HEK293 (cell line): ENCODE data around the gene MRTFA.

Experiments
- CTCF ChIA-PET: fragments of 350-600 bp; formaldehyde crosslinking; extraction: SDS; loops from one replicate; lab custom pipeline; 2021; ENCODE audit warnings: antibody characterized with exemption; lab: Yijun Ruan, JAX
- POLR2A ChIA-PET: fragments of 300-600 bp; formaldehyde crosslinking; extraction: SDS; loops from one replicate; lab custom pipeline; 2020; ENCODE audit warnings: antibody characterized with exemption, inconsistent platforms; lab: Yijun Ruan, JAX
- H3K27ac ChIP-seq: fragments of 200-500 bp; sonication (Bioruptor generic); 2 replicates; pipeline ENCODE4 v1.5.1; 2014; ENCODE audit warnings: low read depth, low read length, control low read depth, inconsistent platforms; ENCODE audit errors: extremely low read depth
- H3K36me3 ChIP-seq, 2 experiments: fragments of 200-500 bp in 1 of 2; sonication (Bioruptor generic) in 1 of 2; 1 replicate in 1 of 2; 2 replicates in 1 of 2; pipeline ENCODE4 v1.5.1; 2014 to 2017; ENCODE audit warnings: inconsistent platforms in 2 of 2, low read length in 2 of 2; ENCODE audit not compliant: control insufficient read depth in 2 of 2, insufficient read depth in 1 of 2
- H3K4me1 ChIP-seq: fragments of 200-500 bp; sonication (Bioruptor generic); 2 replicates; pipeline ENCODE4 v1.5.1; 2014; ENCODE audit warnings: mild to moderate bottlenecking, low read length, inconsistent platforms; ENCODE audit not compliant: control insufficient read depth, insufficient read depth
- H3K4me3 ChIP-seq: 2 replicates; pipeline ENCODE4 v1.5.1; 2011; ENCODE audit warnings: low read depth, mild to moderate bottlenecking, control low read depth, low read length, moderate library complexity
- H3K9me3 ChIP-seq: fragments of 200-500 bp; sonication (Bioruptor generic); 2 replicates; pipeline ENCODE4 v1.5.1; 2014; ENCODE audit warnings: low read depth, low read length, inconsistent platforms; ENCODE audit not compliant: control insufficient read depth, insufficient read depth
- EGR2 ChIP-seq: fragments of 450-650 bp; formaldehyde crosslinking; IDR thresholded peaks from 2 replicates; pipeline ENCODE4 v1.5.1; 2016; ENCODE audit warnings: low read depth, missing biosample characterization, missing genetic modification characterization
- GLIS2 ChIP-seq: fragments of 450-650 bp; formaldehyde crosslinking; IDR thresholded peaks from 2 replicates; pipeline ENCODE4 v1.5.1; 2016; ENCODE audit warnings: missing biosample characterization, missing genetic modification characterization
- PRDM1 ChIP-seq: fragments of 450-650 bp; formaldehyde crosslinking; IDR thresholded peaks from 2 replicates; pipeline ENCODE4; 2016; ENCODE audit warnings: missing biosample characterization, missing genetic modification characterization
- TCF7L2 ChIP-seq: IDR thresholded peaks from 2 replicates; pipeline ENCODE4 v1.6.1; 2011; ENCODE audit warnings: low read depth, mild to moderate bottlenecking, inconsistent platforms, low read length, moderate library complexity, borderline replicate concordance
- TSHZ1 ChIP-seq: fragments of 450-650 bp; formaldehyde crosslinking; IDR thresholded peaks from 2 replicates; pipeline ENCODE4 v1.5.1; 2016; ENCODE audit warnings: missing biosample characterization, missing genetic modification characterization, borderline replicate concordance
- YY1 ChIP-seq: fragments of 450-650 bp; formaldehyde crosslinking; IDR thresholded peaks from 2 replicates; pipeline ENCODE4 v1.5.1; 2018; ENCODE audit warnings: missing biosample characterization, missing genetic modification characterization
- YY2 ChIP-seq: fragments of 450-650 bp; formaldehyde crosslinking; IDR thresholded peaks from 2 replicates; pipeline ENCODE4 v1.5.1; 2016; ENCODE audit warnings: missing biosample characterization, missing genetic modification characterization
- ZNF133 ChIP-seq: fragments of 450-650 bp; formaldehyde crosslinking; IDR thresholded peaks from 2 replicates; pipeline ENCODE4 v1.5.1; 2016; ENCODE audit warnings: missing biosample characterization, missing genetic modification characterization
- ZNF169 ChIP-seq: fragments of 450-650 bp; formaldehyde crosslinking; IDR thresholded peaks from 2 replicates; pipeline ENCODE4 v1.5.1; 2016; ENCODE audit warnings: missing biosample characterization, missing genetic modification characterization
- ZNF221 ChIP-seq: fragments of 450-650 bp; formaldehyde crosslinking; IDR thresholded peaks from 2 replicates; pipeline ENCODE4 v1.5.1; 2017; ENCODE audit warnings: missing biosample characterization, missing genetic modification characterization, borderline replicate concordance
- ZNF473 ChIP-seq: fragments of 450-650 bp; formaldehyde crosslinking; IDR thresholded peaks from 2 replicates; pipeline ENCODE4 v1.5.1; 2017; ENCODE audit warnings: missing biosample characterization, missing genetic modification characterization
- ZNF513 ChIP-seq: fragments of 450-650 bp; IDR thresholded peaks from 2 replicates; pipeline ENCODE4 v1.5.1; 2018; ENCODE audit warnings: missing biosample characterization, missing genetic modification characterization
- ZNF561 ChIP-seq: fragments of 450-650 bp; IDR thresholded peaks from 2 replicates; pipeline ENCODE4 v1.5.1; 2018; ENCODE audit warnings: missing biosample characterization, missing genetic modification characterization, borderline replicate concordance
- ZNF747 ChIP-seq: fragments of 450-650 bp; formaldehyde crosslinking; IDR thresholded peaks from 2 replicates; pipeline ENCODE4 v1.5.1; 2016; ENCODE audit warnings: missing biosample characterization, missing genetic modification characterization
- ZNF785 ChIP-seq: fragments of 450-650 bp; formaldehyde crosslinking; IDR thresholded peaks from 2 replicates; pipeline ENCODE4 v1.5.1; 2016; ENCODE audit warnings: missing biosample characterization, missing genetic modification characterization
- ZNF792 ChIP-seq: fragments of 450-650 bp; formaldehyde crosslinking; IDR thresholded peaks from 2 replicates; pipeline ENCODE4 v1.5.1; 2016; ENCODE audit warnings: missing biosample characterization, missing genetic modification characterization
- ZNF837 ChIP-seq: fragments of 450-650 bp; formaldehyde crosslinking; IDR thresholded peaks from 2 replicates; pipeline ENCODE4 v1.5.1; 2016; ENCODE audit warnings: missing biosample characterization, missing genetic modification characterization
- ZSCAN4 ChIP-seq: fragments of 450-650 bp; formaldehyde crosslinking; IDR thresholded peaks from 2 replicates; pipeline ENCODE4 v1.5.1; 2017; ENCODE audit warnings: missing biosample characterization, missing genetic modification characterization
- ZSCAN5A ChIP-seq: fragments of 450-650 bp; formaldehyde crosslinking; IDR thresholded peaks from 2 replicates; pipeline ENCODE4 v1.5.1; 2016; ENCODE audit warnings: missing biosample characterization, missing genetic modification characterization
- TF ChIP-seq, protein P1 (sequence below): fragments of 450-650 bp; formaldehyde crosslinking; IDR thresholded peaks from 2 replicates; pipeline ENCODE4 v1.5.1; 2017; ENCODE audit warnings: missing biosample characterization, missing genetic modification characterization
- TF ChIP-seq, protein P2 (sequence below): fragments of 450-650 bp; formaldehyde crosslinking; IDR thresholded peaks from 2 replicates; pipeline ENCODE4 v1.5.1; 2016; ENCODE audit warnings: missing biosample characterization, missing genetic modification characterization

The MRTFA gene

DNA sequence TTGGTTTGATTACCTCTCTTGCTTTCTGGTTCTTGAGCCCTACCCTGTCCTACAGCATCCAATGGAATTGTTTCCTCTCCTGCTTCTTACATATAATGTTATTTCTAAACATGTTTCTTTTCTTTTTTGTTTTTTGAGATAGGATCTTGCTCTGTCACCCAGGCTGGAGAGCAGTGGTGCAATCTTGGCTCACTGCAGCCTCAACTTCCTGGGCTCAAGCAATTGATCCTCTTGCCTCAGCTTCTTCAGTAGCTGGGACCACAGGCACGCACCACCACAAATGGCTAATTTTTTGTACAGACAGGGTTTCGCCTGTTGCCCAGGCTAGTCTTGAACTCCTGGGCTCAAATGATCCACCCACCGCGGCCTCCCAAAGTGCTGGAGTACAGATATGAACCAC lies 160.2 kb downstream of the MRTFA start:
- no peak overlapping the region for H3K4me3 ChIP-seq
- TF ChIP-seq GLIS2 (tag by site-specific recombination) (no peak), ZNF513 (tag by site-specific recombination) (no peak), ZNF785 (tag by site-specific recombination) (no peak)
- TF ChIP-seq, protein P1, sequence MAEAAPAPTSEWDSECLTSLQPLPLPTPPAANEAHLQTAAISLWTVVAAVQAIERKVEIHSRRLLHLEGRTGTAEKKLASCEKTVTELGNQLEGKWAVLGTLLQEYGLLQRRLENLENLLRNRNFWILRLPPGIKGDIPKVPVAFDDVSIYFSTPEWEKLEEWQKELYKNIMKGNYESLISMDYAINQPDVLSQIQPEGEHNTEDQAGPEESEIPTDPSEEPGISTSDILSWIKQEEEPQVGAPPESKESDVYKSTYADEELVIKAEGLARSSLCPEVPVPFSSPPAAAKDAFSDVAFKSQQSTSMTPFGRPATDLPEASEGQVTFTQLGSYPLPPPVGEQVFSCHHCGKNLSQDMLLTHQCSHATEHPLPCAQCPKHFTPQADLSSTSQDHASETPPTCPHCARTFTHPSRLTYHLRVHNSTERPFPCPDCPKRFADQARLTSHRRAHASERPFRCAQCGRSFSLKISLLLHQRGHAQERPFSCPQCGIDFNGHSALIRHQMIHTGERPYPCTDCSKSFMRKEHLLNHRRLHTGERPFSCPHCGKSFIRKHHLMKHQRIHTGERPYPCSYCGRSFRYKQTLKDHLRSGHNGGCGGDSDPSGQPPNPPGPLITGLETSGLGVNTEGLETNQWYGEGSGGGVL (tag by site-specific recombination): no peak
- TF ChIP-seq, all 188 proteins: peak for 0
- Histone ChIP-seq H3K9me3 (no peaks in the 10 kb centered on the region), H3K27ac (no peak overlapping the region), H3K36me3 (no peaks in the 10 kb centered on the region), H3K4me1 (peaks cover 3% of the 10 kb centered on the region; the same call in 1 of the 2 replicates)
- ChIA-PET CTCF (interaction anchor here (0.6 kb wide), 1 partner anchor 331 kb away, joined by 3 read pairs; no protein-coding TSS in a partner anchor), POLR2A (interaction anchor here (0.6 to 1.0 kb wide), 2 partner anchors 57 to 160 kb away, joined by 3 to 4 read pairs; partner anchors contain the start of gene MRTFA)

DNA sequence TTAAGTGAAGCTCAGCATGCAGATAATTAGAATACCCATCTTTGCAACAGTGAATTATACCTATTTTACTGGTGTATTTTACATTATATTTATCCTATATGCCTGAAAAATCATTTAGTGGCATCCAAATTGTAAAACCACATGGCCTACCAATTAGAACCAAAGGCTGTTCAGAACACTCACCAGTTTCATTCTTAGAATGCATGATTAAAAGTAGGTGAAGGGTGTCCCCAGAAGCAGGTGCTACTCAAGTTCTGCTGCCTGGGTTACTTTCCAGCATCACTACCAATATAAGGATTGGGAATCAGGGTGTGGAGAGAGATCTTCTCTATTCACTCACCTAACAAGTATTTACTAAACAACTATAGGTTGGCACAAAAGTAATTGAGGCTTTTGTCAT lies 162.8 kb downstream of the MRTFA start:
- no peaks in the 10 kb centered on the region for H3K36me3 ChIP-seq
- no peak for TF ChIP-seq GLIS2 (tag by site-specific recombination)
- TF ChIP-seq ZNF792: no peak
- no peak for TF ChIP-seq ZNF133
- TF ChIP-seq ZNF473 (tag by site-specific recombination): no peak
- TF ChIP-seq TCF7L2: no peak
- TF ChIP-seq YY1 (tag by site-specific recombination): no peak
- TF ChIP-seq PRDM1 (tag by site-specific recombination): no peak
- TF ChIP-seq ZNF747 (tag by site-specific recombination): no peak
- no peak for TF ChIP-seq ZNF169 (tag by site-specific recombination)
- no peak for TF ChIP-seq ZSCAN4
- H3K9me3 ChIP-seq: no peaks in the 10 kb centered on the region
- POLR2A ChIA-PET: interaction anchor here (0.7 kb wide), 1 partner anchor 183 kb away, joined by 4 read pairs; no protein-coding TSS in a partner anchor
- CTCF ChIA-PET: interaction anchor here (0.6 to 1.6 kb wide), 6 partner anchors 14 to 157 kb away, joined by 3 to 7 read pairs (median 4); no protein-coding TSS in a partner anchor
- H3K4me3 ChIP-seq: no peak overlapping the region
- no peaks in the 10 kb centered on the region for H3K4me1 ChIP-seq
- no peak overlapping the region for H3K27ac ChIP-seq

- no peaks in the 10 kb centered on the region for H3K36me3 ChIP-seq
- H3K4me3 ChIP-seq: no peak overlapping the region
- H3K4me1 ChIP-seq: no peaks in the 10 kb centered on the region
- ChIA-PET CTCF (interaction anchor here (0.9 to 1.2 kb wide), 3 partner anchors 11 to 74 kb away, joined by 3 to 4 read pairs (median 3); no protein-coding TSS in a partner anchor), POLR2A (no interaction called here)
- H3K9me3 ChIP-seq: no peaks in the 10 kb centered on the region
- H3K27ac ChIP-seq: no peak overlapping the region
- TF ChIP-seq YY2 (no peak), ZNF561 (tag by site-specific recombination) (no peak), EGR2 (tag by site-specific recombination) (no peak), ZSCAN5A (tag by site-specific recombination) (no peak), ZNF221 (tag by site-specific recombination) (no peak), TSHZ1 (tag by site-specific recombination) (no peak), ZNF837 (no peak)
- TF ChIP-seq, protein P2, sequence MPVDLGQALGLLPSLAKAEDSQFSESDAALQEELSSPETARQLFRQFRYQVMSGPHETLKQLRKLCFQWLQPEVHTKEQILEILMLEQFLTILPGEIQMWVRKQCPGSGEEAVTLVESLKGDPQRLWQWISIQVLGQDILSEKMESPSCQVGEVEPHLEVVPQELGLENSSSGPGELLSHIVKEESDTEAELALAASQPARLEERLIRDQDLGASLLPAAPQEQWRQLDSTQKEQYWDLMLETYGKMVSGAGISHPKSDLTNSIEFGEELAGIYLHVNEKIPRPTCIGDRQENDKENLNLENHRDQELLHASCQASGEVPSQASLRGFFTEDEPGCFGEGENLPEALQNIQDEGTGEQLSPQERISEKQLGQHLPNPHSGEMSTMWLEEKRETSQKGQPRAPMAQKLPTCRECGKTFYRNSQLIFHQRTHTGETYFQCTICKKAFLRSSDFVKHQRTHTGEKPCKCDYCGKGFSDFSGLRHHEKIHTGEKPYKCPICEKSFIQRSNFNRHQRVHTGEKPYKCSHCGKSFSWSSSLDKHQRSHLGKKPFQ (tag by site-specific recombination): no peak
These were observed 163.9 kb downstream of the MRTFA start for GRCh38 chr22:40472579-40472978.
